Ishikawa (cell line): ENCODE measurements around the gene UQCC5.

ENCODE experiments used
- EP300 ChIP-seq: IDR thresholded peaks from 2 replicates; pipeline ENCODE4 v1.6.1; 2012; ENCODE audit warnings: borderline replicate concordance
- NFIC ChIP-seq: IDR thresholded peaks from 2 replicates; pipeline ENCODE4 v1.6.1; 2012
- TAF1 ChIP-seq: IDR thresholded peaks from 2 replicates; pipeline ENCODE4 v1.6.1; 2012; ENCODE audit warnings: low read depth, mild to moderate bottlenecking

DNA sequence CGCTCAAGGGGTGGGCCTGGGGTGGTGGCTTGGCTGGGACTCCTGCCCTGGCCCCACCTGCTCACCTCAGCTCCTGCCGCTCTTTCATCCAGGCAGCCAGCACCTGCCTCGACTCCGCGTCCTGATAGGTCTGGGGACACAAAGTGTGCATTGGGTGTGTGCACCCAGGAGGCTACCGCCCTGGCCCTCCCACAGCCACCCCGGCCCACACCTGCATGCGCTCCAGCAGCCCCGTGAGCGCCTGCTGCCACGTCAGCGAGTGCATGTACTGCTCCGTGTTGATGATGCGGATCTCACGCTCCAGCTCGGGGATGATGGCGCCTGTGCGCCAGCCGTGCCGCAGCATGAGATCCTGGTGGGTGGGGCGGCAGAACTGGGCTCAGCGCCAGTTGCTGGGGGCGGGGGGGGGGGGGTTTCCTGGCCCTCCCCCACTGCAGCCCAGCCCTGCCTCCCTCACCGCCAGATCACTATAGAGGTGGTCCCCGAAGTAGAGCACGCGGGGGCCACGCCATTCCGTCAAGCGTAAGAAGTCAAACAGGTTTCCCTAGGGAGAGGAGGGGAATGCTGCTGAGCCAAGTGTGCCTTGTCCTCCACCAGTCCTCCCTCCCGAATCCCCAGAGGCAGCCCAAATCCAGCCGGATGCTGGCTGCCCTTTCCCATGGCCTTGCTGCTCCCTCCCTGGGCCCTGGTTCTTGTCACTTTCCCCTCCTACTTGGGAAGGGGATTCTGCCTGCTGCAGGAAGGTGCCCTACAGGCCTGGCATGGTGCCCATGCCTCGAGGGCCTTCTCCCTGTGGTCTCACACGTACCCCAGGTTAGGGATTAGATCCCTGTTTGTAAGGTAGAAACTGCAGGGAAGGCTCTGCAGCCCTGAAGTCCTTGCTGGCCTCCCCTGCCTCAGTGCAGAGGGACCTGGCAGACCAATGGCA lies 11.4 kb upstream of the UQCC5 start:
- TF ChIP-seq EP300 (no peak), NFIC (no peak), TAF1 (no peak)
